Liver (tissue), 9 donors: ENCODE measurements around the gene TP73. TPM values are rescaled to one million over a fixed set of nuclear protein-coding genes. Genes with fewer than 3 reads are reported as not detected.

Experiments
- DNase-seq: peaks from one replicate; pipeline ENCODE4 v3.0.0-alpha.2; 2017; ENCODE audit warnings: low spot score
- H3K27ac ChIP-seq, 2 donors: one replicate each; pipeline ENCODE4 v1.7.0; 2013; ENCODE audit warnings: inconsistent platforms in 2 of 2, low read length in 2 of 2, control low read depth in 1 of 2, low read depth in 1 of 2, mild to moderate bottlenecking in 1 of 2
- H3K27me3 ChIP-seq, 4 donors: one replicate each; pipeline versions ENCODE4 v1.6.1 to v1.7.0; 2013; ENCODE audit warnings: low read length in 3 of 4, inconsistent platforms in 1 of 4, mild to moderate bottlenecking in 1 of 4, moderate library complexity in 1 of 4; ENCODE audit not compliant: control insufficient read depth in 4 of 4, insufficient read depth in 4 of 4
- H3K36me3 ChIP-seq, 4 donors: one replicate each; pipeline versions ENCODE4 v1.6.1 to v1.7.0; 2013; ENCODE audit warnings: low read length in 3 of 4, mild to moderate bottlenecking in 3 of 4, low read depth in 1 of 4, moderate library complexity in 1 of 4; ENCODE audit not compliant: control insufficient read depth in 4 of 4, insufficient read depth in 3 of 4
- H3K4me1 ChIP-seq, 4 donors: one replicate each; pipeline versions ENCODE4 v1.6.1 to v1.7.0; 2013; ENCODE audit warnings: low read length in 3 of 4, mild to moderate bottlenecking in 3 of 4, moderate library complexity in 1 of 4; ENCODE audit not compliant: control insufficient read depth in 4 of 4, insufficient read depth in 4 of 4
- H3K4me3 ChIP-seq, 3 donors: one replicate each; pipeline versions ENCODE4 v1.6.1 to v1.7.0; 2013; ENCODE audit warnings: low read length in 3 of 3, control low read depth in 1 of 3, low read depth in 1 of 3, mild to moderate bottlenecking in 1 of 3
- H3K9ac ChIP-seq, 2 donors: one replicate each; pipeline ENCODE4 v1.7.0; 2013; ENCODE audit warnings: low read length in 2 of 2, mild to moderate bottlenecking in 2 of 2, moderate library complexity in 2 of 2, control low read depth in 1 of 2, low read depth in 1 of 2
- H3K9me3 ChIP-seq, 4 donors: one replicate each; pipeline versions ENCODE4 v1.6.1 to v1.7.0; 2013; ENCODE audit warnings: low read length in 3 of 4; ENCODE audit not compliant: control insufficient read depth in 4 of 4
- EGR1 ChIP-seq, 2 donors: IDR thresholded peaks; 2 replicates each; pipeline ENCODE4 v1.6.1; 2016 to 2018; ENCODE audit warnings: antibody characterized with exemption in 2 of 2, low read depth in 2 of 2
- FOXA1 ChIP-seq: IDR thresholded peaks from 2 replicates; pipeline ENCODE4 v1.6.1; 2016; ENCODE audit warnings: antibody characterized with exemption
- FOXA2 ChIP-seq: IDR thresholded peaks from 2 replicates; pipeline ENCODE4 v1.6.1; 2016; ENCODE audit warnings: antibody characterized with exemption
- GABPA ChIP-seq, 2 donors: IDR thresholded peaks in 1 of 2; conservative IDR thresholded peaks in 1 of 2; 2 replicates each; pipeline ENCODE4 v1.6.1; 2016; ENCODE audit warnings: antibody characterized with exemption in 2 of 2, mild to moderate bottlenecking in 1 of 2, moderate library complexity in 1 of 2
- HNF4A ChIP-seq, 2 donors: conservative IDR thresholded peaks; 2 replicates each; pipeline ENCODE4 v1.6.1; 2016; ENCODE audit warnings: antibody characterized with exemption in 2 of 2, mild to moderate bottlenecking in 2 of 2
- HNF4G ChIP-seq: IDR thresholded peaks from 2 replicates; pipeline ENCODE4 v1.6.1; 2016; ENCODE audit warnings: antibody characterized with exemption
- JUND ChIP-seq, 2 donors: IDR thresholded peaks; 2 replicates each; pipeline ENCODE4 v1.6.1; 2016; ENCODE audit warnings: antibody characterized with exemption in 2 of 2
- NR2F2 ChIP-seq: IDR thresholded peaks from 2 replicates; pipeline ENCODE4 v1.6.1; 2016; ENCODE audit warnings: antibody characterized with exemption
- RAD21 ChIP-seq, 2 donors: IDR thresholded peaks; 2 replicates each; pipeline ENCODE4 v1.6.1; 2016; ENCODE audit warnings: antibody characterized with exemption in 2 of 2, mild to moderate bottlenecking in 2 of 2
- RXRA ChIP-seq, 2 donors: IDR thresholded peaks; 2 replicates each; pipeline ENCODE4 v1.6.1; 2017 to 2018; ENCODE audit warnings: antibody characterized with exemption in 2 of 2, mild to moderate bottlenecking in 1 of 2
- SP1 ChIP-seq: IDR thresholded peaks from 2 replicates; pipeline ENCODE4 v1.6.1; 2018; ENCODE audit warnings: antibody characterized with exemption, mild to moderate bottlenecking
- TAF1 ChIP-seq: conservative IDR thresholded peaks from 2 replicates; pipeline ENCODE4 v1.6.1; 2016; ENCODE audit warnings: antibody characterized with exemption, mild to moderate bottlenecking
- YY1 ChIP-seq: IDR thresholded peaks from 2 replicates; pipeline ENCODE4 v1.6.1; 2016; ENCODE audit warnings: antibody characterized with exemption, mild to moderate bottlenecking
- WGBS: extraction: QIAGEN DNeasy Blood & Tissue Kit; methylation state at CpG from one replicate; pipeline ENCODE4 v1.1.7; 2013; 5-methylcytosine and 5-hydroxymethylcytosine counted together
- polyA plus RNA-seq, 2 donors: library from polyadenylated mRNA; stranded (reverse) in 1 of 2; unstranded in 1 of 2; fragments of 200-250 nt in 1 of 2; fragments of >200 nt in 1 of 2; fragmentation: Nextera tagmentation in 1 of 2; extraction: Ambion mirVana in 1 of 2; gene quantifications; one replicate each; pipeline versions ENCODE4 v1.2.1 to v1.2.3, GENCODE V29; 2013 to 2015
- total RNA-seq, 2 donors: library from RNA; depleted of rRNA; stranded (reverse); fragments of >200 nt; gene quantifications; one replicate each; pipeline ENCODE4 v1.2.3, GENCODE V29; 2014
- TF ChIP-seq, protein P1 (sequence below): IDR thresholded peaks from 2 replicates; pipeline ENCODE4 v1.6.1; 2016; ENCODE audit warnings: antibody characterized with exemption
- TF ChIP-seq, protein P2 (sequence below): IDR thresholded peaks from 2 replicates; pipeline ENCODE4 v1.6.1; 2016; ENCODE audit warnings: antibody characterized with exemption, mild to moderate bottlenecking
- TF ChIP-seq, protein P3 (sequence below): fragments of 150-350 bp; IDR thresholded peaks from 2 replicates; pipeline ENCODE4 v1.5.1; 2017; ENCODE audit warnings: improper control_type of control experiment, low read depth, low read length; ENCODE audit not compliant: missing input control
- TF ChIP-seq, protein P4 (sequence below): IDR thresholded peaks from 2 replicates; pipeline ENCODE4 v1.6.1; 2016; ENCODE audit warnings: antibody characterized with exemption
- TF ChIP-seq, protein P5 (sequence below): IDR thresholded peaks from 2 replicates; pipeline ENCODE4 v1.6.1; 2016; ENCODE audit warnings: antibody characterized with exemption
- donor health status: healthy.
- donor health status: healthy.
- donor health status: healthy.
- donor health status: healthy.
- donor health status: healthy.

TP73 gene
- total and polyA plus RNA-seq, 4 donors = 0.08 to 0.29 (median 0.18) TPM

DNA sequence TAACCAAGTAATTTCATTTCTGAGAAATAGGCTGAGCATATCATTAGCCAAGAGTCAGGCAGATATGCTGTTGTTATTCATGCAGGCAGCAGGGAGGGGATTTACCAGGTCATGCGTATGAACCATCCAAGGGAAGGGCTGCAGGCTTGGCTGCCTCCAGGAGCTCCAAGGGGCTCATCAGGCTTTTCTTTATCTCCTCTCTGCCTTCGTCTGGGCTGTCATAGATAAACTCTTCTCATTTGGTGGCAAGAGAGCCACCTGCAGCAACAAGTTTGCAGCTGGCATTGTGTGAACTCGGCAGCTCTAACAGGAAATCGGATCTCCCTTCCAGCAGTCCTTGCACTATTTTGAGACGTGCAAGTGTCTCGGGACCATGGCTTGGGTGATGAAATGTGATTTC lies 107.5 kb downstream of the TP73 start:
- peaks cover 0 to 2% (median 0%) of the 10 kb centered on the region in 4 donors for H3K27me3 ChIP-seq
- 67% methylated on average over 6 of the region's 6 CpGs for WGBS

More for the DNA sequence above, 107.5 kb downstream of the TP73 start:
- TF ChIP-seq TAF1 = no peak
- no peak for TF ChIP-seq NR2F2
- no peak for TF ChIP-seq RXRA (IDR thresholded peaks at IDR 0.05)
- TF ChIP-seq, protein P1, sequence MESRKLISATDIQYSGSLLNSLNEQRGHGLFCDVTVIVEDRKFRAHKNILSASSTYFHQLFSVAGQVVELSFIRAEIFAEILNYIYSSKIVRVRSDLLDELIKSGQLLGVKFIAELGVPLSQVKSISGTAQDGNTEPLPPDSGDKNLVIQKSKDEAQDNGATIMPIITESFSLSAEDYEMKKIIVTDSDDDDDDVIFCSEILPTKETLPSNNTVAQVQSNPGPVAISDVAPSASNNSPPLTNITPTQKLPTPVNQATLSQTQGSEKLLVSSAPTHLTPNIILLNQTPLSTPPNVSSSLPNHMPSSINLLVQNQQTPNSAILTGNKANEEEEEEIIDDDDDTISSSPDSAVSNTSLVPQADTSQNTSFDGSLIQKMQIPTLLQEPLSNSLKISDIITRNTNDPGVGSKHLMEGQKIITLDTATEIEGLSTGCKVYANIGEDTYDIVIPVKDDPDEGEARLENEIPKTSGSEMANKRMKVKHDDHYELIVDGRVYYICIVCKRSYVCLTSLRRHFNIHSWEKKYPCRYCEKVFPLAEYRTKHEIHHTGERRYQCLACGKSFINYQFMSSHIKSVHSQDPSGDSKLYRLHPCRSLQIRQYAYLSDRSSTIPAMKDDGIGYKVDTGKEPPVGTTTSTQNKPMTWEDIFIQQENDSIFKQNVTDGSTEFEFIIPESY = no peak
- TF ChIP-seq, protein P2, sequence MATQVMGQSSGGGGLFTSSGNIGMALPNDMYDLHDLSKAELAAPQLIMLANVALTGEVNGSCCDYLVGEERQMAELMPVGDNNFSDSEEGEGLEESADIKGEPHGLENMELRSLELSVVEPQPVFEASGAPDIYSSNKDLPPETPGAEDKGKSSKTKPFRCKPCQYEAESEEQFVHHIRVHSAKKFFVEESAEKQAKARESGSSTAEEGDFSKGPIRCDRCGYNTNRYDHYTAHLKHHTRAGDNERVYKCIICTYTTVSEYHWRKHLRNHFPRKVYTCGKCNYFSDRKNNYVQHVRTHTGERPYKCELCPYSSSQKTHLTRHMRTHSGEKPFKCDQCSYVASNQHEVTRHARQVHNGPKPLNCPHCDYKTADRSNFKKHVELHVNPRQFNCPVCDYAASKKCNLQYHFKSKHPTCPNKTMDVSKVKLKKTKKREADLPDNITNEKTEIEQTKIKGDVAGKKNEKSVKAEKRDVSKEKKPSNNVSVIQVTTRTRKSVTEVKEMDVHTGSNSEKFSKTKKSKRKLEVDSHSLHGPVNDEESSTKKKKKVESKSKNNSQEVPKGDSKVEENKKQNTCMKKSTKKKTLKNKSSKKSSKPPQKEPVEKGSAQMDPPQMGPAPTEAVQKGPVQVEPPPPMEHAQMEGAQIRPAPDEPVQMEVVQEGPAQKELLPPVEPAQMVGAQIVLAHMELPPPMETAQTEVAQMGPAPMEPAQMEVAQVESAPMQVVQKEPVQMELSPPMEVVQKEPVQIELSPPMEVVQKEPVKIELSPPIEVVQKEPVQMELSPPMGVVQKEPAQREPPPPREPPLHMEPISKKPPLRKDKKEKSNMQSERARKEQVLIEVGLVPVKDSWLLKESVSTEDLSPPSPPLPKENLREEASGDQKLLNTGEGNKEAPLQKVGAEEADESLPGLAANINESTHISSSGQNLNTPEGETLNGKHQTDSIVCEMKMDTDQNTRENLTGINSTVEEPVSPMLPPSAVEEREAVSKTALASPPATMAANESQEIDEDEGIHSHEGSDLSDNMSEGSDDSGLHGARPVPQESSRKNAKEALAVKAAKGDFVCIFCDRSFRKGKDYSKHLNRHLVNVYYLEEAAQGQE = no peak
- no peak for TF ChIP-seq JUND (IDR thresholded peaks at IDR 0.05)
- TF ChIP-seq, protein P3, sequence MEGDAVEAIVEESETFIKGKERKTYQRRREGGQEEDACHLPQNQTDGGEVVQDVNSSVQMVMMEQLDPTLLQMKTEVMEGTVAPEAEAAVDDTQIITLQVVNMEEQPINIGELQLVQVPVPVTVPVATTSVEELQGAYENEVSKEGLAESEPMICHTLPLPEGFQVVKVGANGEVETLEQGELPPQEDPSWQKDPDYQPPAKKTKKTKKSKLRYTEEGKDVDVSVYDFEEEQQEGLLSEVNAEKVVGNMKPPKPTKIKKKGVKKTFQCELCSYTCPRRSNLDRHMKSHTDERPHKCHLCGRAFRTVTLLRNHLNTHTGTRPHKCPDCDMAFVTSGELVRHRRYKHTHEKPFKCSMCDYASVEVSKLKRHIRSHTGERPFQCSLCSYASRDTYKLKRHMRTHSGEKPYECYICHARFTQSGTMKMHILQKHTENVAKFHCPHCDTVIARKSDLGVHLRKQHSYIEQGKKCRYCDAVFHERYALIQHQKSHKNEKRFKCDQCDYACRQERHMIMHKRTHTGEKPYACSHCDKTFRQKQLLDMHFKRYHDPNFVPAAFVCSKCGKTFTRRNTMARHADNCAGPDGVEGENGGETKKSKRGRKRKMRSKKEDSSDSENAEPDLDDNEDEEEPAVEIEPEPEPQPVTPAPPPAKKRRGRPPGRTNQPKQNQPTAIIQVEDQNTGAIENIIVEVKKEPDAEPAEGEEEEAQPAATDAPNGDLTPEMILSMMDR = no peak
- no peak for TF ChIP-seq HNF4G
- TF ChIP-seq GABPA (IDR thresholded peaks at IDR 0.05 in 1 of 2, conservative IDR thresholded peaks at IDR 0.05 in 1 of 2) = no peak
- TF ChIP-seq, protein P4, sequence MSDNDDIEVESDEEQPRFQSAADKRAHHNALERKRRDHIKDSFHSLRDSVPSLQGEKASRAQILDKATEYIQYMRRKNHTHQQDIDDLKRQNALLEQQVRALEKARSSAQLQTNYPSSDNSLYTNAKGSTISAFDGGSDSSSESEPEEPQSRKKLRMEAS = no peak
- no peak for TF ChIP-seq EGR1 (IDR thresholded peaks at IDR 0.05; ENCODE audit: low read depth in 2 of 2)
- TF ChIP-seq RAD21 (IDR thresholded peaks at IDR 0.05) = no peak
- no peak for TF ChIP-seq HNF4A (conservative IDR thresholded peaks at IDR 0.05)
- TF ChIP-seq FOXA2 = no peak
- TF ChIP-seq YY1 = no peak
- no peak for TF ChIP-seq FOXA1
- TF ChIP-seq SP1 = no peak
- TF ChIP-seq, protein P5, sequence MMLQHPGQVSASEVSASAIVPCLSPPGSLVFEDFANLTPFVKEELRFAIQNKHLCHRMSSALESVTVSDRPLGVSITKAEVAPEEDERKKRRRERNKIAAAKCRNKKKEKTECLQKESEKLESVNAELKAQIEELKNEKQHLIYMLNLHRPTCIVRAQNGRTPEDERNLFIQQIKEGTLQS = no peak
- DNase-seq = no peak
- Histone ChIP-seq H3K27ac (no peak overlapping the region), H3K9ac (no peak overlapping the region), H3K36me3 (no peaks in the 10 kb centered on the region), H3K4me1 (no peaks in the 10 kb centered on the region), H3K4me3 (no peak overlapping the region), H3K9me3 (no peaks in the 10 kb centered on the region)
